Measurements from ENCODE around the gene RIMKLB. TPM values are rescaled to one million over a fixed set of nuclear protein-coding genes. Genes with fewer than 3 reads are reported as not detected.
"Not testable (repeated sequence)": the region's sequence is repeated elsewhere in the genome, so short reads cannot be mapped to it uniquely, and the experiment has no call there.

Gene RIMKLB
- polyA plus RNA-seq, 2 of the 4 experiments (the other 2 are of a cell fraction): 21.0 to 43.8 TPM

- POLR2A ChIA-PET; FAIRE-seq; H3K4me3 ChIP-seq; CTCF ChIA-PET; H3K4me2 ChIP-seq; H3K9me3 ChIP-seq; DNase-seq (ENCODE audit: low read depth in 1 of 2, low spot score in 1 of 2); ATAC-seq; H3K27ac ChIP-seq; H3K4me1 ChIP-seq: not testable (repeated sequence)
- WGBS (ENCODE audit: missing lambda C conversion rate): 61% methylated on average over 11 of the region's 11 CpGs
Measured at GRCh38 chr12:8805487-8805886, 107.7 kb downstream of the RIMKLB start.

GRCh38 chr12:8807084-8807483 lies 109.3 kb downstream of the RIMKLB start:
- FAIRE-seq; H3K4me2 ChIP-seq; DNase-seq (ENCODE audit: low read depth in 1 of 2, low spot score in 1 of 2); H3K9me3 ChIP-seq; H3K4me3 ChIP-seq; ATAC-seq; H3K27ac ChIP-seq; CTCF ChIA-PET; POLR2A ChIA-PET; H3K4me1 ChIP-seq: not testable (repeated sequence)
- 81% methylated on average over 11 of the region's 11 CpGs for WGBS (ENCODE audit: missing lambda C conversion rate)

- DNase-seq (ENCODE audit: low read depth in 1 of 2, low spot score in 1 of 2); H3K27ac ChIP-seq; H3K4me2 ChIP-seq; H3K4me1 ChIP-seq; POLR2A ChIA-PET; H3K9me3 ChIP-seq; H3K4me3 ChIP-seq; ATAC-seq; FAIRE-seq: not testable (repeated sequence)
- WGBS (ENCODE audit: missing lambda C conversion rate): 64% methylated on average over 7 of the region's 7 CpGs
- CTCF ChIA-PET: interaction anchor here (0.8 kb wide), 2 partner anchors 21 to 153 kb away, joined by 3 read pairs; no protein-coding TSS in a partner anchor
Measured at GRCh38 chr12:8810112-8810511, 112.3 kb downstream of the RIMKLB start.

GRCh38 chr12:8813572-8814357 lies 116.0 kb downstream of the RIMKLB start:
- no peak for ATAC-seq
- no peak for TF ChIP-seq ELK1 (IDR thresholded peaks at IDR 0.05; ENCODE audit: low read depth, low read length)
- no peak for TF ChIP-seq HMGXB4 (CRISPR knock-in tag; IDR thresholded peaks at IDR 0.05; ENCODE audit: borderline replicate concordance)
- TF ChIP-seq ZSCAN20 (CRISPR knock-in tag; IDR thresholded peaks at IDR 0.05): no peak
- TF ChIP-seq KDM5A (IDR thresholded peaks at IDR 0.05): no peak
- TF ChIP-seq HOXB5 (CRISPR knock-in tag; IDR thresholded peaks at IDR 0.05): no peak
- no peak for TF ChIP-seq CBX2 (IDR thresholded peaks at IDR 0.05; ENCODE audit: borderline replicate concordance, low read depth)
- TF ChIP-seq RARB (CRISPR knock-in tag; IDR thresholded peaks at IDR 0.05): no peak
- TF ChIP-seq CTCF (IDR thresholded peaks at IDR 0.05): no peak
- TF ChIP-seq E2F6 (IDR thresholded peaks at IDR 0.05; ENCODE audit: borderline replicate concordance, low read depth): no peak
- no peak for TF ChIP-seq BHLHE40 (IDR thresholded peaks at IDR 0.05; ENCODE audit: low read depth, low read length)
- TF ChIP-seq MAZ (IDR thresholded peaks at IDR 0.05; ENCODE audit: borderline replicate concordance, low read depth, low read length): no peak
- TF ChIP-seq TP53 (CRISPR knock-in tag; IDR thresholded peaks at IDR 0.05): no peak
- no peak for TF ChIP-seq MYC (IDR thresholded peaks at IDR 0.05; ENCODE audit: borderline replicate concordance, low read length)
- no peak for TF ChIP-seq CEBPB (IDR thresholded peaks at IDR 0.05)
- CTCF ChIA-PET: interaction anchor here (1.5 kb wide), 1 partner anchor 13 kb away, joined by 4 read pairs; no protein-coding TSS in a partner anchor

More at GRCh38 chr12:8813572-8814357, 116.0 kb downstream of the RIMKLB start:
- Histone ChIP-seq H3K4me1 (no peaks in the 10 kb centered on the region), H3K4me2 (no peak overlapping the region), H3K27ac (no peak overlapping the region), H3K4me3 (no peak overlapping the region), H3K9me3 (no peaks in the 10 kb centered on the region)
- DNase-seq (ENCODE audit: low read depth in 1 of 2, low spot score in 1 of 2) (no peak), FAIRE-seq (no peak)
- POLR2A ChIA-PET: no interaction called here
- WGBS (ENCODE audit: missing lambda C conversion rate): 52% methylated on average over 5 of the region's 5 CpGs

Measured in A549 (cell line).